GM12878 (cell line): Measurements from ENCODE around the gene ZMYND11.
"Not testable (repeated sequence)": the region's sequence is repeated elsewhere in the genome, so short reads cannot be mapped to it uniquely, and the experiment has no call there.

ENCODE experiments used
- BRCA1 ChIP-seq: IDR thresholded peaks from 2 replicates; pipeline ENCODE4 v1.6.1; 2011; ENCODE audit warnings: low read depth, low read length, improper control_type of control experiment
- EP300 ChIP-seq, 2 experiments: fragments of 150-350 bp in 1 of 2; IDR thresholded peaks; 2 replicates each; pipeline ENCODE4 v1.6.1; 2011 to 2012; ENCODE audit warnings: low read depth in 2 of 2, low read length in 2 of 2, borderline replicate concordance in 1 of 2, improper control_type of control experiment in 1 of 2, inconsistent platforms in 1 of 2; ENCODE audit not compliant: control insufficient read depth in 1 of 2
- EZH2 ChIP-seq: IDR thresholded peaks from 2 replicates; pipeline ENCODE4 v1.6.1; 2012; ENCODE audit warnings: low read depth, mild to moderate bottlenecking, control low read depth, inconsistent platforms, low read length, borderline replicate concordance; ENCODE audit not compliant: control insufficient read depth
- HCFC1 ChIP-seq: fragments of 150-350 bp; IDR thresholded peaks from 2 replicates; pipeline ENCODE4 v1.6.1; 2014; ENCODE audit warnings: low read length
- HDAC2 ChIP-seq: fragments of 200-600 bp; sonication (generic); IDR thresholded peaks from 2 replicates; pipeline ENCODE4 v1.6.1; 2017
- JUNB ChIP-seq: IDR thresholded peaks from 2 replicates; pipeline ENCODE4 v1.6.1; 2016; ENCODE audit warnings: antibody characterized with exemption, mild to moderate bottlenecking
- POLR2A ChIP-seq: IDR thresholded peaks from 2 replicates; pipeline ENCODE4 v1.6.1; 2011; ENCODE audit warnings: low read depth, mild to moderate bottlenecking, low read length
- POLR2AphosphoS5 ChIP-seq: IDR thresholded peaks from 2 replicates; pipeline ENCODE4 v1.6.1; 2011; ENCODE audit warnings: mild to moderate bottlenecking, low read length, inconsistent platforms
- SUPT20H ChIP-seq: IDR thresholded peaks from 2 replicates; pipeline ENCODE4 v1.6.1; 2011; ENCODE audit warnings: low read depth, mild to moderate bottlenecking, low read length, moderate library complexity, borderline replicate concordance; ENCODE audit not compliant: control insufficient read depth
- TF ChIP-seq, protein P1 (sequence below), 3 experiments: IDR thresholded peaks in 2 of 3; conservative IDR thresholded peaks in 1 of 3; 2 replicates each; pipeline ENCODE4 v1.5.1; 2011; ENCODE audit warnings: low read depth in 3 of 3, low read length in 3 of 3, mild to moderate bottlenecking in 3 of 3, control low read depth in 2 of 3, moderate library complexity in 2 of 3, inconsistent platforms in 1 of 3, mixed read lengths in 1 of 3; ENCODE audit not compliant: control insufficient read depth in 2 of 3, insufficient read depth in 1 of 3; ENCODE audit errors: extremely low read depth in 1 of 3
- TF ChIP-seq, protein P2 (sequence below): IDR thresholded peaks from 2 replicates; pipeline ENCODE4 v1.6.1; 2012; ENCODE audit warnings: low read depth, low read length, improper control_type of control experiment
- TF ChIP-seq, protein P3 (sequence below): fragments of 450-650 bp; conservative IDR thresholded peaks from 2 replicates; pipeline ENCODE4 v1.6.1; 2017; ENCODE audit warnings: mild to moderate bottlenecking, moderate library complexity

DNA sequence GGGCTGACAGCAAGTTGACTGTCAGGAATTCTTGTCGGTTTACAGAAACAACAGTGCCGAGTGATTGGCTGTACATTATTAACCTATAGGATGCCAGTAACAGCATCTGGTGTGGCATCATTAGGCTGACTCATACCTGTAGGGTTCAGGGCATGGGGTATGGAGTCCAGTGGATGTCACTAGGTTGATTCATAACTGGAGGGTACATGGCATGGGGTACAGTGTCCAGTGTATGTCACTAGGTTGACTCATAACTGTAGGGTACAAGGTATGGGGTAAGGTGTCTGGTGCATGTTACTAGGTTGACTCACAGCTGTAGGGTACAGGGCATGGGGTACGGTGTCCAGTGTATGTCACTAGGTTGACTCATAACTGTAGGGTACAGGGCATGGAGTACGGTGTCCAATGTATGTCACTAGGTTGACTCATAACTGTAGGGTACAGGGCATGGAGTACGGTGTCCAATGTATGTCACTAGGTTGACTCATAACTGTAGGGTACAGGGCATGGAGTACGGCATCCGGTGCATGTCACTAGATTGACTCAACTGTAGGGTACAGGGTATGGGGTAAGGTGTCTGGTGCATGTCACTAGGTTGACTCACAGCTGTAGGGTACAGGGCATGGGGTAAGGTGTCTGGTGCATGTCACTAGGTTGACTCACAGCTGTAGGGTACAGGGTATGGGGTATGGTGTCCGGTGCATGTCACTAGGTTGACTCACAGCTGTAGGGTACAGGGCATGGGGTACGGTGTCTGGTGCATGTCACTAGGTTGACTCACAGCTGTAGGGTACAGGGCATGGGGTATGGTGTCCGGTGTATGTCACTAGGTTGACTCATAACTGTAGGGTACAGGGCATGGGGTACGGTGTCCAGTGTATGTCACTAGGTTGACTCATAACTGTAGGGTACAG, 129.2 kb downstream of the ZMYND11 start:
- TF ChIP-seq, protein P1, sequence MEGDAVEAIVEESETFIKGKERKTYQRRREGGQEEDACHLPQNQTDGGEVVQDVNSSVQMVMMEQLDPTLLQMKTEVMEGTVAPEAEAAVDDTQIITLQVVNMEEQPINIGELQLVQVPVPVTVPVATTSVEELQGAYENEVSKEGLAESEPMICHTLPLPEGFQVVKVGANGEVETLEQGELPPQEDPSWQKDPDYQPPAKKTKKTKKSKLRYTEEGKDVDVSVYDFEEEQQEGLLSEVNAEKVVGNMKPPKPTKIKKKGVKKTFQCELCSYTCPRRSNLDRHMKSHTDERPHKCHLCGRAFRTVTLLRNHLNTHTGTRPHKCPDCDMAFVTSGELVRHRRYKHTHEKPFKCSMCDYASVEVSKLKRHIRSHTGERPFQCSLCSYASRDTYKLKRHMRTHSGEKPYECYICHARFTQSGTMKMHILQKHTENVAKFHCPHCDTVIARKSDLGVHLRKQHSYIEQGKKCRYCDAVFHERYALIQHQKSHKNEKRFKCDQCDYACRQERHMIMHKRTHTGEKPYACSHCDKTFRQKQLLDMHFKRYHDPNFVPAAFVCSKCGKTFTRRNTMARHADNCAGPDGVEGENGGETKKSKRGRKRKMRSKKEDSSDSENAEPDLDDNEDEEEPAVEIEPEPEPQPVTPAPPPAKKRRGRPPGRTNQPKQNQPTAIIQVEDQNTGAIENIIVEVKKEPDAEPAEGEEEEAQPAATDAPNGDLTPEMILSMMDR (IDR thresholded peaks at IDR 0.05 in 2 of 3, conservative IDR thresholded peaks at IDR 0.05 in 1 of 3; ENCODE audit: control insufficient read depth in 2 of 3, extremely low read depth in 1 of 3, insufficient read depth in 1 of 3, low read depth in 3 of 3, low read length in 3 of 3) = not testable (repeated sequence)
- TF ChIP-seq EP300 (IDR thresholded peaks at IDR 0.05; ENCODE audit: borderline replicate concordance in 1 of 2, control insufficient read depth in 1 of 2, low read depth in 2 of 2, low read length in 2 of 2); SUPT20H; HCFC1; HDAC2; POLR2AphosphoS5; EZH2; BRCA1; JUNB; POLR2A: not testable (repeated sequence)
- TF ChIP-seq, protein P2, sequence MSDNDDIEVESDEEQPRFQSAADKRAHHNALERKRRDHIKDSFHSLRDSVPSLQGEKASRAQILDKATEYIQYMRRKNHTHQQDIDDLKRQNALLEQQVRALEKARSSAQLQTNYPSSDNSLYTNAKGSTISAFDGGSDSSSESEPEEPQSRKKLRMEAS = not testable (repeated sequence)
- TF ChIP-seq, protein P3, sequence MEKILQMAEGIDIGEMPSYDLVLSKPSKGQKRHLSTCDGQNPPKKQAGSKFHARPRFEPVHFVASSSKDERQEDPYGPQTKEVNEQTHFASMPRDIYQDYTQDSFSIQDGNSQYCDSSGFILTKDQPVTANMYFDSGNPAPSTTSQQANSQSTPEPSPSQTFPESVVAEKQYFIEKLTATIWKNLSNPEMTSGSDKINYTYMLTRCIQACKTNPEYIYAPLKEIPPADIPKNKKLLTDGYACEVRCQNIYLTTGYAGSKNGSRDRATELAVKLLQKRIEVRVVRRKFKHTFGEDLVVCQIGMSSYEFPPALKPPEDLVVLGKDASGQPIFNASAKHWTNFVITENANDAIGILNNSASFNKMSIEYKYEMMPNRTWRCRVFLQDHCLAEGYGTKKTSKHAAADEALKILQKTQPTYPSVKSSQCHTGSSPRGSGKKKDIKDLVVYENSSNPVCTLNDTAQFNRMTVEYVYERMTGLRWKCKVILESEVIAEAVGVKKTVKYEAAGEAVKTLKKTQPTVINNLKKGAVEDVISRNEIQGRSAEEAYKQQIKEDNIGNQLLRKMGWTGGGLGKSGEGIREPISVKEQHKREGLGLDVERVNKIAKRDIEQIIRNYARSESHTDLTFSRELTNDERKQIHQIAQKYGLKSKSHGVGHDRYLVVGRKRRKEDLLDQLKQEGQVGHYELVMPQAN = not testable (repeated sequence)
